Esophagus muscularis mucosa (tissue), 4 donors: ENCODE measurements around the gene ARF1.

Source experiments
- CTCF ChIP-seq, 3 experiments: fragments of 200-600 bp in 2 of 3; fragments of 450-650 bp in 1 of 3; sonication (generic) in 2 of 3; IDR thresholded peaks; one replicate each; pipeline ENCODE4 v1.5.1; 2017 to 2019; ENCODE audit warnings: antibody characterized with exemption in 3 of 3, mild to moderate bottlenecking in 2 of 3, moderate library complexity in 1 of 3
- EP300 ChIP-seq: sonication (generic); formaldehyde crosslinking; IDR thresholded peaks from one replicate; pipeline ENCODE4 v1.6.1; 2017; ENCODE audit warnings: antibody characterized with exemption
- POLR2A ChIP-seq: fragments of 450-650 bp; IDR thresholded peaks from one replicate; pipeline ENCODE4 v1.6.1; 2017; ENCODE audit warnings: antibody characterized with exemption, moderate library complexity, mild to moderate bottlenecking, low read depth
- POLR2AphosphoS5 ChIP-seq, 2 donors: sonication (generic); formaldehyde crosslinking; IDR thresholded peaks; one replicate each; pipeline ENCODE4 v1.6.1; 2017; ENCODE audit warnings: antibody characterized with exemption in 2 of 2

- TF ChIP-seq POLR2A (no peak), CTCF (IDR thresholded peaks at IDR 0.05) (no peak), POLR2AphosphoS5 (IDR thresholded peaks at IDR 0.05) (no peak), EP300 (no peak)
Measured at GRCh38 chr1:228093050-228093906, 10.8 kb downstream of the ARF1 start.
